Measurements from ENCODE around the gene POMGNT1. TPM values are rescaled to one million over a fixed set of nuclear protein-coding genes. Genes with fewer than 3 reads are reported as not detected.

Gene POMGNT1
- total RNA-seq, 1 experiment from 2014 or later, result 85.4 TPM

- CTCF ChIA-PET, result no interaction called here
- intact Hi-C loops (cut with micrococcal nuclease), result no loop called here
- no TSS peak for BruUV-seq (replicated peaks)
Measured at GRCh38 chr1:46152016-46152415, 46.2 kb downstream of the POMGNT1 start.

GRCh38 chr1:46150085-46150484 lies 48.1 kb downstream of the POMGNT1 start:
- intact Hi-C loops (cut with micrococcal nuclease), result no loop called here
- no peaks in the 10 kb centered on the region for H3K9me3 Mint-ChIP-seq (ENCODE audit: unreplicated experiment)
- no peak for DNase-seq (ENCODE audit: unreplicated experiment)
- TF ChIP-seq CTCF (IDR thresholded peaks at IDR 0.05; ENCODE audit: unreplicated experiment), result no peak
- H3K4me3 Mint-ChIP-seq (ENCODE audit: unreplicated experiment), result no peak overlapping the region
- no peaks in the 10 kb centered on the region for H3K36me3 Mint-ChIP-seq (ENCODE audit: insufficient read depth, unreplicated experiment)
- CTCF ChIA-PET, result no interaction called here
- no TSS peak for BruUV-seq (replicated peaks)
- H3K27ac Mint-ChIP-seq (ENCODE audit: low read depth, unreplicated experiment), result no peak overlapping the region
- no peaks in the 10 kb centered on the region for H3K4me1 Mint-ChIP-seq (ENCODE audit: insufficient read depth, unreplicated experiment)
- POLR2A ChIA-PET, result no interaction called here
- H3K27me3 Mint-ChIP-seq (ENCODE audit: insufficient read depth, unreplicated experiment), result no peaks in the 10 kb centered on the region

More at GRCh38 chr1:46152016-46152415, 46.2 kb downstream of the POMGNT1 start:
- H3K27ac Mint-ChIP-seq (ENCODE audit: low read depth, unreplicated experiment), result no peak overlapping the region
- H3K4me3 Mint-ChIP-seq (ENCODE audit: unreplicated experiment), result no peak overlapping the region
- H3K4me1 Mint-ChIP-seq (ENCODE audit: insufficient read depth, unreplicated experiment), result no peaks in the 10 kb centered on the region
- no peaks in the 10 kb centered on the region for H3K27me3 Mint-ChIP-seq (ENCODE audit: insufficient read depth, unreplicated experiment)
- H3K9me3 Mint-ChIP-seq (ENCODE audit: unreplicated experiment), result no peaks in the 10 kb centered on the region
- no peak for DNase-seq (ENCODE audit: unreplicated experiment)
- no peak for TF ChIP-seq CTCF (IDR thresholded peaks at IDR 0.05; ENCODE audit: unreplicated experiment)
- POLR2A ChIA-PET, result interaction anchor here (0.7 to 1.0 kb wide), 2 partner anchors 20 to 52 kb away, joined by 4 to 6 read pairs; partner anchors contain the start of gene PIK3R3
- H3K36me3 Mint-ChIP-seq (ENCODE audit: insufficient read depth, unreplicated experiment), result no peaks in the 10 kb centered on the region

- TF ChIP-seq CTCF (IDR thresholded peaks at IDR 0.05; ENCODE audit: unreplicated experiment), result no peak
- no peak for DNase-seq (ENCODE audit: unreplicated experiment)
- Mint-ChIP-seq H3K27me3 (ENCODE audit: insufficient read depth, unreplicated experiment) (no peaks in the 10 kb centered on the region), H3K4me1 (ENCODE audit: insufficient read depth, unreplicated experiment) (no peaks in the 10 kb centered on the region), H3K4me3 (ENCODE audit: unreplicated experiment) (no peak overlapping the region), H3K27ac (ENCODE audit: low read depth, unreplicated experiment) (no peak overlapping the region), H3K36me3 (ENCODE audit: insufficient read depth, unreplicated experiment) (no peaks in the 10 kb centered on the region), H3K9me3 (ENCODE audit: unreplicated experiment) (no peaks in the 10 kb centered on the region)
- CTCF ChIA-PET, result interaction anchor here (1.2 to 1.5 kb wide), 2 partner anchors 8 to 25 kb away, joined by 3 read pairs; no protein-coding TSS in a partner anchor
- BruUV-seq (replicated peaks), result no TSS peak
- intact Hi-C loops (cut with micrococcal nuclease), result no loop called here
- POLR2A ChIA-PET, result interaction anchor here (0.7 kb wide), 1 partner anchor 25 kb away, joined by 4 read pairs; no protein-coding TSS in a partner anchor
Measured at GRCh38 chr1:46148318-46148717, 49.9 kb downstream of the POMGNT1 start.

Other genes with a start within 250 kb of the POMGNT1 start
- 8.0 and 9.3 TPM in 2 replicates for gene PIK3R3, start 65.8 kb downstream of the POMGNT1 start, total RNA-seq (2022)
- gene TSPAN1, start 23.3 kb downstream of the POMGNT1 start, total RNA-seq (2022), result 22.7 and 41.7 TPM in 2 replicates
- gene P3R3URF, start 21.9 kb downstream of the POMGNT1 start, total RNA-seq (2022), result not detected in 2 replicates
- 3.6 and 4.1 TPM in 2 replicates for gene LURAP1, start 4.9 kb upstream of the POMGNT1 start, total RNA-seq (2022)
- gene RAD54L, start 49.3 kb upstream of the POMGNT1 start, total RNA-seq (2022), result 4.5 and 5.0 TPM in 2 replicates
- gene LRRC41, start 105.2 kb upstream of the POMGNT1 start, total RNA-seq (2022), result 92.6 and 105 TPM in 2 replicates
- gene UQCRH, start 105.3 kb upstream of the POMGNT1 start, total RNA-seq (2022), result 299 and 318 TPM in 2 replicates
- gene NSUN4, start 142.4 kb upstream of the POMGNT1 start, total RNA-seq (2022), result 27.4 and 28.4 TPM in 2 replicates
- gene FAAH, start 195.9 kb upstream of the POMGNT1 start, total RNA-seq (2022), result 17.3 and 19.3 TPM in 2 replicates